Panc1 (cell line): ENCODE measurements around the gene PLEKHH2. TPM values are rescaled to one million over a fixed set of nuclear protein-coding genes. Genes with fewer than 3 reads are reported as not detected.

ENCODE experiments used
- ATAC-seq: fragments of 200-7000 bp; cut with Tn5 transposase; 2 replicates; pipeline ENCODE4 v1.9.1; 2020; ENCODE audit warnings: mild to moderate bottlenecking, moderate library complexity
- BruUV-seq: library from RNA; stranded (reverse); fragments of 400-500 nt; replicated peaks from 2 replicates; lab custom pipeline; 2021; lab: Mats Ljungman, UMichigan
- CTCF ChIA-PET: fragments of 300-600 bp; sonication (Branson Sonifier 250); formaldehyde crosslinking; loops from one replicate; lab custom pipeline; 2022; ENCODE audit warnings: antibody characterized with exemption; lab: Charles Lee
- POLR2A ChIA-PET: fragments of 300-600 bp; sonication (Branson Sonifier 250); formaldehyde crosslinking; loops from one replicate; lab custom pipeline; 2022; ENCODE audit warnings: antibody characterized with exemption; lab: Charles Lee
- DNase-seq: peaks from one replicate; pipeline ENCODE4 v3.0.0-alpha.2; 2010; ENCODE audit warnings: low read depth, low spot score
- H3K27ac ChIP-seq: 2 replicates; pipeline ENCODE4 v1.5.1; 2011; ENCODE audit warnings: mild to moderate bottlenecking, low read length, inconsistent platforms
- H3K27me3 ChIP-seq: fragments of 200-500 bp; sonication (Bioruptor generic); 2 replicates; pipeline ENCODE4 v1.6.0; 2014; ENCODE audit warnings: low read length, inconsistent platforms; ENCODE audit not compliant: control insufficient read depth, insufficient read depth
- H3K36me3 ChIP-seq: fragments of 200-500 bp; sonication (Bioruptor generic); 2 replicates; pipeline ENCODE4 v1.5.1; 2014; ENCODE audit warnings: inconsistent platforms, mild to moderate bottlenecking, low read length, moderate library complexity; ENCODE audit not compliant: control insufficient read depth, insufficient read depth
- H3K4me1 ChIP-seq: 2 replicates; pipeline ENCODE4 v1.5.1; 2011; ENCODE audit warnings: inconsistent platforms, mild to moderate bottlenecking, low read length, moderate library complexity; ENCODE audit not compliant: control insufficient read depth, insufficient read depth
- H3K4me3 ChIP-seq, 2 experiments: 2 replicates each; pipeline ENCODE4 v1.5.1; 2011 to 2012; ENCODE audit warnings: low read depth in 2 of 2, low read length in 2 of 2, mild to moderate bottlenecking in 2 of 2, inconsistent platforms in 1 of 2, moderate library complexity in 1 of 2
- H3K9me3 ChIP-seq: fragments of 200-500 bp; sonication (Bioruptor generic); 2 replicates; pipeline ENCODE4 v1.5.1; 2014; ENCODE audit warnings: low read depth, mild to moderate bottlenecking, inconsistent platforms, low read length, moderate library complexity; ENCODE audit not compliant: control insufficient read depth, insufficient read depth
- CTCF ChIP-seq: fragments of 450-650 bp; IDR thresholded peaks from 2 replicates; pipeline ENCODE4 v1.5.1; 2017; ENCODE audit warnings: mild to moderate bottlenecking
- POLR2AphosphoS5 ChIP-seq: IDR thresholded peaks from 2 replicates; pipeline ENCODE4 v1.6.1; 2012; ENCODE audit warnings: mild to moderate bottlenecking, low read depth, low read length, moderate library complexity
- REST ChIP-seq, 2 experiments: IDR thresholded peaks; 2 replicates each; pipeline ENCODE4 v1.6.1; 2011 to 2012; ENCODE audit warnings: low read depth in 2 of 2, control low read depth in 1 of 2, low read length in 1 of 2, mild to moderate bottlenecking in 1 of 2, moderate library complexity in 1 of 2; ENCODE audit not compliant: insufficient read depth in 1 of 2
- SIN3A ChIP-seq: IDR thresholded peaks from 2 replicates; pipeline ENCODE4 v1.6.1; 2012; ENCODE audit warnings: low read depth, mild to moderate bottlenecking, low read length, moderate library complexity, borderline replicate concordance; ENCODE audit not compliant: insufficient read depth
- TCF7L2 ChIP-seq: IDR thresholded peaks from 2 replicates; pipeline ENCODE4 v1.6.1; 2011; ENCODE audit warnings: mild to moderate bottlenecking, low read depth, low read length, inconsistent platforms
- in situ Hi-C: cut with HindIII; loops from 2 replicates; pipeline ENCODE4 v1.10.0; 2016; ENCODE audit warnings: low sequenced_read_pairs, low pct_unique_long_range_greater_than_20kb
- intact Hi-C: fragments of 100-400 bp; cut with micrococcal nuclease; formaldehyde crosslinking; loops from one replicate; pipeline ENCODE4 v1.10.0; 2022; ENCODE audit not compliant: unreplicated experiment
- total RNA-seq: library from RNA; stranded (reverse); gene quantifications from one replicate; pipeline ENCODE4 v1.2.1, GENCODE V29; 2021; ENCODE audit not compliant: unreplicated experiment

Gene PLEKHH2
- total RNA-seq, 1 experiment from 2014 or later: 15.0 TPM

GRCh38 chr2:43751476-43751990 is 114.5 kb downstream of the PLEKHH2 start:
- TF ChIP-seq REST (IDR thresholded peaks at IDR 0.05; ENCODE audit: insufficient read depth in 1 of 2, low read depth in 2 of 2, low read length in 1 of 2) (no peak), POLR2AphosphoS5 (no peak), TCF7L2 (no peak), CTCF (no peak), SIN3A (no peak)
- H3K36me3 ChIP-seq: no peaks in the 10 kb centered on the region
- no TSS peak for BruUV-seq
- ATAC-seq (no peak), DNase-seq (no peak)
- in situ Hi-C loops (no loop called here), intact Hi-C loops (no loop called here)
- H3K9me3 ChIP-seq: no peaks in the 10 kb centered on the region
- ChIA-PET POLR2A (interaction anchor here (0.6 to 0.7 kb wide), 2 partner anchors 52 to 870 kb away, joined by 3 to 4 read pairs; no protein-coding TSS in a partner anchor), CTCF (no interaction called here)
- no peaks in the 10 kb centered on the region for H3K4me1 ChIP-seq
- H3K4me3 ChIP-seq: no peak overlapping the region
- no peak overlapping the region for H3K27ac ChIP-seq
- no peaks in the 10 kb centered on the region for H3K27me3 ChIP-seq

DNA sequence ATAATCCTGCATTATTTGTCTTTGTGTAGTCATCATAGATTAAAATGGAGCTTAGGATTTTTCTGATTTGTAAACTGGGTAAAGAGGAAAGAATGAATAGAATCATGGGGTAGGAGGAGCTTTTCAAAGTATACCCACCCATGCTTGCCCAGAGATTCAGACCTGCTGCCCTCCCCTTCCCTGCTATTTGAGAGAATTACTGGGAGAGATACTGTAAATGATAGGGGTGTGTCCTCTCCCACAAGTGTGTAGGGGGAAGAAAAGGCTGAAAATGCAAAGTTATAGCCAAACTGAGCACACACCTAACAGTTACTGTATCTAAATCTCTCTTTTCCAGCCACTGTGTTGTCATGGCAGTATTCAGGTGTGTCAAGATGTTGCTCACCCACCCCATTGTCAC is 115.2 kb downstream of the PLEKHH2 start:
- no peak overlapping the region for H3K4me3 ChIP-seq
- no peaks in the 10 kb centered on the region for H3K36me3 ChIP-seq
- ATAC-seq (no peak), DNase-seq (no peak)
- in situ Hi-C loops (no loop called here), intact Hi-C loops (no loop called here)
- H3K27ac ChIP-seq: no peak overlapping the region
- H3K4me1 ChIP-seq: no peaks in the 10 kb centered on the region
- no TSS peak for BruUV-seq
- no peaks in the 10 kb centered on the region for H3K9me3 ChIP-seq
- ChIA-PET POLR2A (interaction anchor here (0.5 to 0.7 kb wide), 4 partner anchors 53 to 871 kb away, joined by 3 to 8 read pairs (median 4); no protein-coding TSS in a partner anchor), CTCF (no interaction called here)
- H3K27me3 ChIP-seq: no peaks in the 10 kb centered on the region
- TF ChIP-seq POLR2AphosphoS5: no peak
- no peak for TF ChIP-seq CTCF
- no peak for TF ChIP-seq SIN3A
- TF ChIP-seq REST (IDR thresholded peaks at IDR 0.05; ENCODE audit: insufficient read depth in 1 of 2, low read depth in 2 of 2, low read length in 1 of 2): no peak
- TF ChIP-seq TCF7L2: no peak
